LHCN-M2 (cell line): Measurements from ENCODE around the gene GRB7. TPM values are rescaled to one million over a fixed set of nuclear protein-coding genes. Genes with fewer than 3 reads are reported as not detected.

ENCODE experiments used
- total RNA-seq: library from RNA; depleted of rRNA; stranded (reverse); fragments of >200 nt; gene quantifications from 2 replicates; pipeline ENCODE4 v1.2.3, GENCODE V29; 2014; rRNA removed

Gene GRB7
- total RNA-seq, 1 experiment from 2014 or later: 0.06 TPM

Other genes starting within 250 kb of the GRB7 start
- gene NEUROD2, start 130.0 kb upstream of the GRB7 start, total RNA-seq: not detected in 2 replicates
- gene PPP1R1B, start 111.0 kb upstream of the GRB7 start, total RNA-seq: not detected in 2 replicates
- 36.4 and 46.0 TPM in 2 replicates for gene STARD3, start 100.8 kb upstream of the GRB7 start, total RNA-seq
- 0.40 TPM in 1 of 2 replicates, not detected in the other for gene TCAP, start 72.6 kb upstream of the GRB7 start, total RNA-seq
- 0.17 TPM in 1 of 2 replicates, not detected in the other for gene PNMT, start 69.5 kb upstream of the GRB7 start, total RNA-seq
- 14.0 and 16.1 TPM in 2 replicates for gene PGAP3, start 49.9 kb upstream of the GRB7 start, total RNA-seq
- 35.8 and 39.8 TPM in 2 replicates for gene ERBB2, start 37.9 kb upstream of the GRB7 start, total RNA-seq
- 68.3 and 71.0 TPM in 2 replicates for gene MIEN1, start 7.4 kb upstream of the GRB7 start, total RNA-seq
- not detected in 2 replicates for gene IKZF3, start 126.4 kb downstream of the GRB7 start, total RNA-seq
- gene ZPBP2, start 130.3 kb downstream of the GRB7 start, total RNA-seq: not detected in 2 replicates
- 0.98 and 1.8 TPM in 2 replicates for gene GSDMB, start 180.7 kb downstream of the GRB7 start, total RNA-seq
- gene ORMDL3, start 189.7 kb downstream of the GRB7 start, total RNA-seq: 29.0 and 31.7 TPM in 2 replicates
- gene LRRC3C, start 189.8 kb downstream of the GRB7 start, total RNA-seq: not detected in 2 replicates
- not detected in 2 replicates for gene GSDMA, start 225.1 kb downstream of the GRB7 start, total RNA-seq
- gene PSMD3, start 242.9 kb downstream of the GRB7 start, total RNA-seq: 153 and 159 TPM in 2 replicates